Measurements from ENCODE around the gene GBX2.

GRCh38 chr2:236214376-236214995 lies 46.3 kb upstream of the GBX2 start:
- TF ChIP-seq CTCF (IDR thresholded peaks at IDR 0.05) (no peak), POLR2A (IDR thresholded peaks at IDR 0.05) (no peak)
